Measurements from ENCODE around the gene DSCAM. TPM values are rescaled to one million over a fixed set of nuclear protein-coding genes. Genes with fewer than 3 reads are reported as not detected.

DSCAM gene
- total RNA-seq, 1 experiment from 2014 or later: not detected

- DNase-seq (ENCODE audit: low read depth): no peak
Observed at GRCh38 chr21:40766381-40766780, 80.6 kb downstream of the DSCAM start.

- DNase-seq (ENCODE audit: low read depth): no peak
Observed at GRCh38 chr21:40765811-40766210, 81.1 kb downstream of the DSCAM start.

GRCh38 chr21:40760821-40761220, 86.1 kb downstream of the DSCAM start:
- DNase-seq (ENCODE audit: low read depth): no peak

- DNase-seq (ENCODE audit: low read depth): no peak
Observed at GRCh38 chr21:40759061-40759460, 87.9 kb downstream of the DSCAM start.

- DNase-seq (ENCODE audit: low read depth): no peak
Observed at GRCh38 chr21:40757366-40757765, 89.6 kb downstream of the DSCAM start.

- DNase-seq (ENCODE audit: low read depth): no peak
Observed at GRCh38 chr21:40754466-40754865, 92.5 kb downstream of the DSCAM start.

- no peak for DNase-seq (ENCODE audit: low read depth)
Observed at GRCh38 chr21:40753756-40754155, 93.2 kb downstream of the DSCAM start.

GRCh38 chr21:40752125-40752524, 94.8 kb downstream of the DSCAM start:
- DNase-seq (ENCODE audit: low read depth): no peak

GRCh38 chr21:40751221-40751620, 95.7 kb downstream of the DSCAM start:
- no peak for DNase-seq (ENCODE audit: low read depth)

- no peak for DNase-seq (ENCODE audit: low read depth)
Observed at GRCh38 chr21:40736145-40736544, 110.8 kb downstream of the DSCAM start.

GRCh38 chr21:40733024-40733397, 113.9 kb downstream of the DSCAM start:
- DNase-seq (ENCODE audit: low read depth): no peak

- no peak for DNase-seq (ENCODE audit: low read depth)
Observed at GRCh38 chr21:40732253-40733023, 114.5 kb downstream of the DSCAM start.

GRCh38 chr21:40731206-40731605, 115.8 kb downstream of the DSCAM start:
- no peak for DNase-seq (ENCODE audit: low read depth)

GRCh38 chr21:40730426-40730800, 116.5 kb downstream of the DSCAM start:
- no peak for DNase-seq (ENCODE audit: low read depth)

- no peak for DNase-seq (ENCODE audit: low read depth)
Observed at GRCh38 chr21:40729761-40730425, 117.1 kb downstream of the DSCAM start.

- DNase-seq (ENCODE audit: low read depth): no peak
Observed at GRCh38 chr21:40723966-40724365, 123.0 kb downstream of the DSCAM start.

GRCh38 chr21:40723317-40723716, 123.6 kb downstream of the DSCAM start:
- no peak for DNase-seq (ENCODE audit: low read depth)

- no peak for DNase-seq (ENCODE audit: low read depth)
Observed at GRCh38 chr21:40719615-40720014, 127.3 kb downstream of the DSCAM start.

- DNase-seq (ENCODE audit: low read depth): no peak
Observed at GRCh38 chr21:40717028-40717427, 129.9 kb downstream of the DSCAM start.

GRCh38 chr21:40714536-40714935, 132.4 kb downstream of the DSCAM start:
- DNase-seq (ENCODE audit: low read depth): no peak

GRCh38 chr21:40707656-40708244, 139.2 kb downstream of the DSCAM start:
- no peak for DNase-seq (ENCODE audit: low read depth)

- DNase-seq (ENCODE audit: low read depth): no peak
Observed at GRCh38 chr21:40706806-40707655, 139.9 kb downstream of the DSCAM start.
